Raji (cell line): Measurements from ENCODE around the gene SCRG1.

ENCODE experiments used
- POLR2A ChIP-seq: IDR thresholded peaks from 2 replicates; pipeline ENCODE4 v1.6.1; 2011; ENCODE audit warnings: low read depth, low read length, control low read depth; ENCODE audit not compliant: insufficient read depth

SCRG1 gene

GRCh38 chr4:173346074-173346473 is 52.8 kb downstream of the SCRG1 start:
- no peak for TF ChIP-seq POLR2A

GRCh38 chr4:173345648-173346047 is 53.3 kb downstream of the SCRG1 start:
- no peak for TF ChIP-seq POLR2A

GRCh38 chr4:173343832-173344397 is 55.0 kb downstream of the SCRG1 start:
- no peak for TF ChIP-seq POLR2A

GRCh38 chr4:173337463-173337862 is 61.5 kb downstream of the SCRG1 start:
- TF ChIP-seq POLR2A: no peak

- peak; percentile 69 for TF ChIP-seq POLR2A
These were observed 63.8 kb downstream of the SCRG1 start for GRCh38 chr4:173334891-173335752.
